Cerebellar nuclear complex (tissue), 1 donor: ENCODE results near the gene NLRP12.
"Not testable (repeated sequence)": the region's sequence is repeated elsewhere in the genome, so short reads cannot be mapped to it uniquely, and the experiment has no call there.

Experiments
- DNase-seq, 2 experiments: peaks; one replicate each; lab custom pipeline; 2025; lab: John Stamatoyannopoulos, UW

NLRP12 gene

GRCh38 chr19:53828531-53828930 is 4.4 kb upstream of the NLRP12 start:
- no peak for DNase-seq

GRCh38 chr19:53826876-53827275 is 2.8 kb upstream of the NLRP12 start:
- DNase-seq: no peak

- no peak for DNase-seq
These were observed 564 bp downstream of the NLRP12 start for GRCh38 chr19:53823380-53824120.

GRCh38 chr19:53819861-53820260 is 4.3 kb downstream of the NLRP12 start:
- DNase-seq: no peak

- no peak for DNase-seq
These were observed 5.4 kb downstream of the NLRP12 start for GRCh38 chr19:53818756-53819155.

GRCh38 chr19:53813996-53814395 is 10.1 kb downstream of the NLRP12 start:
- no peak for DNase-seq

GRCh38 chr19:53812335-53812734 is 11.8 kb downstream of the NLRP12 start:
- DNase-seq: no peak

- no peak for DNase-seq
These were observed 13.2 kb downstream of the NLRP12 start for GRCh38 chr19:53810891-53811290.

GRCh38 chr19:53810187-53810546 is 13.9 kb downstream of the NLRP12 start:
- no peak for DNase-seq

- DNase-seq: no peak
These were observed 14.5 kb downstream of the NLRP12 start for GRCh38 chr19:53809518-53810186.

GRCh38 chr19:53808710-53809125 is 15.4 kb downstream of the NLRP12 start:
- no peak for DNase-seq

- DNase-seq: no peak
These were observed 22.9 kb downstream of the NLRP12 start for GRCh38 chr19:53801257-53801656.

- no peak for DNase-seq
These were observed 29.1 kb downstream of the NLRP12 start for GRCh38 chr19:53795019-53795418.

- peak in 1 of 2 experiments; percentile 16 for DNase-seq
These were observed 31.2 kb downstream of the NLRP12 start for GRCh38 chr19:53792721-53793433.

GRCh38 chr19:53789708-53790678 is 34.1 kb downstream of the NLRP12 start:
- DNase-seq: no peak

- DNase-seq: no peak
These were observed 36.8 kb downstream of the NLRP12 start for GRCh38 chr19:53787266-53787665.

- no peak for DNase-seq
These were observed 37.4 kb downstream of the NLRP12 start for GRCh38 chr19:53786744-53787143.

GRCh38 chr19:53785196-53785889 is 38.8 kb downstream of the NLRP12 start:
- no peak for DNase-seq

- DNase-seq: no peak
These were observed 41.4 kb downstream of the NLRP12 start for GRCh38 chr19:53782698-53783097.

- DNase-seq: not testable (repeated sequence)
These were observed 42.8 kb downstream of the NLRP12 start for GRCh38 chr19:53781332-53781731.

- DNase-seq: no peak
These were observed 43.6 kb downstream of the NLRP12 start for GRCh38 chr19:53780506-53780905.
